HG03280 (cell line): ENCODE measurements around the gene SATL1.
"Not testable (repeated sequence)": the region's sequence is repeated elsewhere in the genome, so short reads cannot be mapped to it uniquely, and the experiment has no call there.

Experiments used
- ATAC-seq: cut with Tn5 transposase; IDR thresholded peaks from one replicate; pipeline ENCODE4 v1.9.1; 2021; ENCODE audit warnings: mild to moderate bottlenecking, moderate library complexity; ENCODE audit not compliant: unreplicated experiment

Gene SATL1

DNA sequence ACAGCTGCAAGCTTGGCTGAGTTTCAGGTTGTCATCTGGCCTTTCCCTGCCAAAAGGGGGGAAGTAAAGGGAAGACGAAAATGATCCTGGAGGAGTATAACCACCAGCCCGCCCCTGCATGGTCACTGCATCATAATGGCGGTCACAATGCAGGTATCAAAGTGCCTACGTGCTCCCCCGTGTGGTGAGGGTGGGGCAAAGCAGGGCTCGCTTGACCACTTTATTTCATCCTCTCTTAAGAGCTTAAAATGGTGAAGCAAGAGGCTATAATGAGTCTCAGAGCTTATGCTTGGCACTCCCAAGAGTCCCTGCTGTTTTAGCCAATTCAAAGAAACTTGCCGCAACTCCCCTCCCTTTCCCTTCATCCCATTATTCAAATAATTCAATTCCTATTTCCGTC lies 134.3 kb downstream of the SATL1 start:
- ATAC-seq, result no peak

DNA sequence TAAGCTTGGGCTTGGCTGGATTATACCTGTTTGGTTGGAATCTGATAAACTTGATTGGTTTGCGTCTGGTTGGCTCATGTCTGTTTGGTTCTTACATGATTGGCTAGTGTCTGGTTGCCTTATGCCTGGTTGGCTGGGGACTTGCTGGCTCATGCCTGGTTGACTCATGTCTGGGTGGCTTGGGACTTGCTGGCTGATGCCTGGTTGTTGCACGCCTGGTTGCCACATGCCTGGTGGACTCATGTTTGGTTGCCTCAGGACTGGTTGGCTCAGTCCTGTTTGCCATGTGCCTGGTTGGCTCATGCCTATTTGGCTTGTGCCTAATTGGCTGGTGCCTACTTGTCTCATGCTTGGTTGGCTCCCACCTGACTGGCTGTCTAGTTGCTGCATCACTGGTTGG lies 135.4 kb downstream of the SATL1 start:
- ATAC-seq, result no peak

DNA sequence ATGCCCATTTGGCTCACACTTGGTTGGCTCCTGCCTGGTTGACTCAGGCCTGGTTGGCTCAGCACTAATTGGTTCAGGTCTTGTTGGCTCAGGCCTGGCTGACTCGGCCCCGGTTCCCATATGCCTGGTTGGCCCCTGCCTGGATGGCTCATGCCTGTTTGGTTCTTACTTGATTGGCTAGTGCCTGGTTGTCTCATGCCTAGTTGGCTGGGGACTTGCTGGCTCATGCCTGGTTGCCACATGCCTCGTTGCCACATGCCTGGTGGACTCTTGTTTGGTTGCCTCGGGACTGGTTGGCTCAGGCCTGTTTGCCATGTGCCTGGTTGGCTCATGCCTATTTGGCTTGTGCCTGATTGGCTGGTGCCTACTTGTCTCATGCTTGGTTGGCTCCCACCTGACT lies 136.2 kb downstream of the SATL1 start:
- ATAC-seq, result no peak

DNA sequence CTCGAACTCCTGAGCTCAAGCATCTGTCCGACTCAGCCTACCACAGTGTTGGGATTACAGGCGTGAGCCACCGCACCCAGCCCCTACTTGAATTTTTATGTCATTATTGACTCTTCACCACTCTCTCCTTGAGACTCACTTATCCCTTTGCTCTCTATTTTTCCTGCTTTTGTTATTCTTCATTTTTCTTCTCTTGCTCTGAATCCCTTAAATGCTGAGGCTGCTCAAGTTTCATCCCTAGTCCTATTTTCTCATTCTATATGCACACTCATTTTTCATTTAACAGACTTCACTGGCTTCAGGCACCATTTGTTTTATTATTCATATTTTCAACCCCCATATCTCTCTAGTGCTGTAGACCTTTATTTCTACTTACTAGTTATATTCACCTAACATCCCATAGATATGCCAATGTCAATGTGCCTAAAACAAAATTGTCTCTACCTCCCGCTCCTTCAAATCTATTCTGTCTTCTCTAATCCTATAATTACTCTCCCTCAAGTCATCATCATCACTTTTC lies 154.2 kb downstream of the SATL1 start:
- ATAC-seq, result no peak

DNA sequence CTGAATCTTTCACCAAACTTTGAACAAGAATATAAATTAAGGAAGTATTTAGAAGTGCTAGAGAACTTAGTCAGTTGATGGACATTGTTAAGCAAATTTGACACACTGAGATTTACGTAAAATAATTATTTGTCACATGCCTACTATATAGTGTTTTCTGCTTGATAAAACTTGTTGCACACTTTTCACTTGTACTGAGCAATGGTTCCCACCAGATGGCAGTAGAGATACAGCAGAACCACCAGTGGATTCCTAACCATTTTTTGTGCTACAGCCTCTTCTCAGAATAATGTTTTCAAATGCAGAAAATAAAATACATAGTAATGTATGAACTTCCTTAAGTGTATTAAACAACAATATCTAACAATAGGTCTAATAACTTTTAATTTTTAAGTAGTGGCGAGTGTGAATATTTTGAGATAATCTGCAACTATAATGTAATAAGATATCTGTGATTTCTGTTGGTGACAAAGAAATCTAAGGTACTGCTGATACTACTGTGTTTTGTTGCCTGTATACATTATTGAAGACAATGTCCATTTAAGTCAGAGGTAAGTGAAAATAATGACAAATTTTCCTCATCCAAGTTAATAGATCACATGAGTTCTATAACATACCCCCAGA lies 158.7 kb downstream of the SATL1 start:
- peak; percentile 60 for ATAC-seq

DNA sequence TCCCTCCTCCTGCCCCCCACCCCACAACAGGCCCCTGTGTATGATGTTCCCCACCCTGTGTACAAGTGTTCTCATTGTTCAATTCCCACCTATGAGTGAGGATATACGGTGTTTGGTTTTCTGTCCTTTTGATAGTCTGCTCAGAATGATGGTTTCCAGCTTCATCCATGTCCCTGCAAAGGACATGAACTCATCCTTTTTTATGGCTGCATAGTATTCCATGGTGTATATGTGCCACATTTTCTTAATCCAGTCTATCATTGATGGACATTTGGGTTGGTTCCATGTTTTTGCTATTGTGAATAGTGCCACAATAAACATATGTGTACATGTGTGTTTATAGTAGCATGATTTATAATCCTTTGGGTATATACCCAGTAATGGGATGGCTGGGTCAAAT lies 166.3 kb downstream of the SATL1 start:
- not testable (repeated sequence) for ATAC-seq

DNA sequence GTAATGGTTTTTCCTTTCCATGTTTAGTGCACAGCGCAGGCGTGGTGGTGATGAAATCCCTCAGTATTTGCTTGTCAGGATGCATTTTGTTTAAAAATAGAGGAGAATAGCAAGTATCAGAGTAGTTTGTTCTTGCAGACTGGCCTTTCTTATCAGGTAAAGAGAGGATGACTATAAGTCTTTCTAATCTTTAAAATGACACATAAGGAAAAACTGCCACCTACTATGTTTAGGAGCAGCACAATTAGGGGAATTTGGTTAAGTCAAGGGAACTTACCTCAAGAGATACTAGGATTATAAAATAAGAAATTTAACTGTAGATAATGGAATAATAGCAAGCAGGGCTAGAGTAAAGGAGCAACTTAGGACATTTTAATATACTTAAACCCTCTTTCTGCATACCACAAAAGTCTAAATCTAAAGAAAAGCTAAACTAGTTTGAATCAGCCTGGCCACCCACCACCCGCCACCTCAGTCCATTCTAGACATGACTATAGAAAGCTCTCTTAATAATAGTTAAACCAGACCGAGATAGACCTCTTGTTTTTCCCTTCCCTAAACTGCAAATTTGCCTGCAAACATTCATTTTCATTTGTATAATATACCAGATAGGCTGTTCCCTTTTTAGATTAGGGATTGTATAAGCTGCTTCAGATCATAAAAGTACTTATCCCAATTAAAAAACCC lies 177.9 kb downstream of the SATL1 start:
- ATAC-seq, result peak; percentile 72

DNA sequence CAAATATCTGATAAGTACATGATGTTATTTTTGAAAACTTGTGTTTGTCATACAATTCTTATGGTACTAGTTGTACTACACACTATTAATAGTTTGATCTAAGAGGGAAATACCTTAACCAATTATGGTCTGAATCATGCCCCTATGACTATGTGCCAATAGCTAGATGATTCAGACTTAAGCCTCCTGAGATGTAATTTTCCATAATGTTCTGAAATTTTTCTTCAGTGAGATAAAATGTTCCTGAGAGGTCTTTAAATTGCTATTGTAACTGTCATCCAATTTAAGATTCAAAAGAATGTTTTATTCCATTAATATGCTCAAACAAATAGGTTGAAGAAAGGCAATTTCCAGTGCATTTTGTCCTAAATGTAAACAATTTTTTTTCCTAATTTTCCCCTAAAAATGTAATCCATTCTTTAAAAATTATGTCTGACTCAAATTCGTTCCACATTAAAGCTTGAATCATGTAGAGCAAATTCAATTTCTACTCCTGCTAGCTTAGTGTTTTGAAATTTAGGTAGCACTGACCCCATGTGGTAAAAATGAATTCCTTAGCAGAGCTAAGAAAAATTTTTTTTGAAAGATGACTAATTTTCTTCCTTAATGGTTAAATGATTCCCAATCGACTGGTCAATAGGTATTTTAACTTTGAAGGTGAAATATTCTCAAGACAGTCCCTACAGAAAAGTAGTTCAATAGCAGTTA lies 190.8 kb downstream of the SATL1 start:
- ATAC-seq, result no peak

DNA sequence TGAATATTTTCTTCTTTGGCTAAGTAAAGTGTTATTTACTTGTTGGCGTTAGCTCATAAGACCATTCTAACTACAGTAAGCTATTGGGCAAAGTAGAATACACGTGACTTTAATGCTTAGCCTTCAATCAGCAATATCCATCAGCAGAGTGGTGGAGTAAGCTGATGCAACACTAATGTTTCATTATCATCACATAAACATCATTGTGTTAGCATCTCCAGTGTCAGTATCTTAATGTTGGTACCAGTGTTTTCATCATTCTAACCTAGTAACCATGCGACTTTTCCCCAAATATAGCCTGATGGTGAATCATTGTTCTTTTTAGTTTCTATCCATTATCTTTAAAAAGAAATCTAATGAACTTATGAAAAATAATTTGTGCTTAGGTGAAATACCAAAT lies 191.4 kb downstream of the SATL1 start:
- ATAC-seq, result no peak

DNA sequence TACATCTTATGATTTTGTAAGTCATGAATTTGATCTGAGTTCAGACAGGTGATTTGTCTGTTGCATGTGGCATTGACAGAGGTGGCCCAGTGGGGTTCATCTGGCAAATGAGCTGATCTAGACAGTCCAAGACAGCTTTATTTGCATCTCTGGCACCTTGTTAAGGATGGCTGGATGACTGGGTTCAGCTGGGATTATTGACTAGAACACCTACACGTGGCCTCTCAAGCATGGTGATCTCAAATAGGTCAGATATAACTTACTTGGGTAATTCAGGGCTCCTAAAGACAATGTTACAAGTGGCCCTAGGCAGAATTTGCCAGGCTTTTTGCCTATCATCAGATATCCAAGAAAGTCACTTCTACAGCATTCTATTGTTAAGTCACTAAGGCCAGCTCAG lies 192.0 kb downstream of the SATL1 start:
- ATAC-seq, result no peak
